Globus pallidus (tissue), 1 donor: ENCODE measurements around the gene EVC.

Source experiments
- DNase-seq: peaks from one replicate; pipeline ENCODE4 v3.0.0-alpha.2; 2015; ENCODE audit warnings: low spot score

EVC gene

DNA sequence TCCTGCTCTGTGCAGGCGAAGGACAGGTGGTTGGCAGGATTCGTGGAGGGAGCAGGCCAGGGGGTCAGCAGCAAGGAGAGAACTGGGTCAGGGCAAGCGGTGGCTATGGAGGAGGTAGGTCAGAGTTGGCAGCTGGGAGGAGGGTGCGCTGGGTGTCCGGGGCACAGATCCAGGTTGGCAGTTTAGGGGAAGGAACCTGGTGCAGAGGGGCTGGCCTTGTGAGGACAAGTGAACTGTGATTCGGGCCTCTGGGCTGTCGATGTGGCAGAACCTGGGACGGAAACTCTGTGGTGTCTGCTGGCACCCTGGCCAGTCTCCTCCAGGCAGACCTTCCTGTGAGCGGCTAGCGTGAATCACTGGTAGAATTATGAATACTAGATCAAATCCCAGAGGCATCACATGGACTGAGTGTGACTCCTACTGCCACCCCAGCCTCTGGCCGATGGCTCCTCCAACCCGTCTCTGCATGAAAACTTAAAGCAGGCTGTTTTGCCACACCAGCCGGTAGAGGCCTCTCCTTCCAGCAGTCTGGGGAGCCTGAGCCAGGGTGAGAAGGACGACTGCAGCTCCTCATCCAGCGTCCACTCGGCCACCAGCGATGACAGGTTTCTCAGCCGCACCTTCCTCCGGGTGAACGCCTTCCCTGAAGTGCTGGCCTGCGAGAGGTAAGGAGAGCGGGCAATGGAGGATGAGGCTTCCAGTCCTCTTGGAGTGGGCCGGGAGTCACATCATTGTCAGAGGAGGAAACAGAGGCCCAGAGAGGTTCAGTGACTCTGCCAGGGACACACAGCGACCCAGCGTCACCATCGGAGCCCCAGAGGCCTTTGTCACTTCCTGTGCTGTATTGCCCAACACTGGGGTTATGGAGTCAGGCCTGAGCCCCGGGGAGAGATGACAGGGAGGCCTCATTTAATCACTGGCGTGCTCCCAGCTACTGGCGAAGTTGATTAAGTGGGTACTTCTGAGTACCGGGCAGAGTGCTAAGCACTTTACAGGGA lies 20.3 kb downstream of the EVC start:
- no peak for DNase-seq

GRCh38 chr4:5732158-5732557 lies 21.2 kb downstream of the EVC start:
- no peak for DNase-seq

DNA sequence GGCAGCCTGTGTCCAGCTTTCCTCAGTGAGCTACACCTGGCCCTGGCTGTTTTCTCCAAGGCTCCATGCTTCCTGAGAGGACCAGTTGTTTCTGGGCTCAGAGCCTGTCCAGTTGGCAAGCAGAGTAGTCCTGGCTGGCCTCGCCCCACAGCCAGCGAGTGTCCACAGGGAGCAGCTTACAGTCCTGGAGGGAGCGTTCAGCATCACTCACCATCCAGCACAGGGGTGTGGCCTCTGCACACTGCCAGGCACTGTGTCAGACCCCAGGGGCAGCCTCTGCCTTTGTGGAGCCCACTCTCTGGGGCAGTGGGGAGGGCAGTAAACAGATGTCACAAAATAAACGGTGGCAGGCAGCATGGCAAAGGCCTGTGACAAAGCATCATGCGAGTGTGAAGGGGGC lies 23.9 kb downstream of the EVC start:
- no peak for DNase-seq

DNA sequence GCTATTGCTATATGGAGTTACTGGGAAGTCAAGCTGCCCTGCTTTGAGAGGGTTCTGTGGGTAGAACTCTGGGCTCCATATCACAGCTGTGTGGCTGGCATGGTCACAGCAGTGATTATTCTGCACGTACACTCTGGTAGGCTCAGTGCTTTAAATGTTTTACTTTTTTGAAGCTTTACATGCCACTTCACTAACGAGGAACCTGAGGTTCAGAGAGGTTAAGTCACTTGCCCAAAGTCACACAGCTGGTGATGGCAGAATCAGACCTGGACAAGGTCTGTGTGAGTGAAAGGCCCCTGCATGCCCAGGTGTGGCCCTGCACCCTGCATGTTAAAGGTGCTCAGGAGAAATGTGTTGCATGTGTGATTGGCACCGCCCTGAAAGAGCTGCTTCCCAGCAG lies 24.5 kb downstream of the EVC start:
- no peak for DNase-seq

- no peak for DNase-seq
Measured at GRCh38 chr4:5738061-5738460, 27.1 kb downstream of the EVC start.

GRCh38 chr4:5742388-5742787 lies 31.4 kb downstream of the EVC start:
- DNase-seq = no peak

DNA sequence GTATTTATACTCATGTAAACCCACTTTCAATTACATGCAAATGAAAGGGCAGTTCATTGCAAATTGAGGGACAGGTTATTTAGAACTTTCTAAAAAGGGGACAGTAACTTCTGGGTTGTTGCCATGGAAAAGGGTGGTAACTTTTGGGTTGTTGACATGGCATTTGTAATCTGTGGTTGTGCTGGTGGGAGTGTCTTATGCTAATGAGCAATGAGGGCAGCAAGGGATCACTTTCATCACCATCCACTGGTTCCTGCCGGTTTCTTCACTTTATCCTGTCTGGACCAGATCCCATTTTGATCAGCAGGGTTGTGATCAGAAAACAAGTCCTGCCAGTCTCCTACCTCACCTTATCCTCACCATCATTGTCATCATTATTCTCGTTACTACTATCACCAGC lies 32.0 kb downstream of the EVC start:
- DNase-seq = no peak

- no peak for DNase-seq
Measured at GRCh38 chr4:5746250-5746649, 35.2 kb downstream of the EVC start.

DNA sequence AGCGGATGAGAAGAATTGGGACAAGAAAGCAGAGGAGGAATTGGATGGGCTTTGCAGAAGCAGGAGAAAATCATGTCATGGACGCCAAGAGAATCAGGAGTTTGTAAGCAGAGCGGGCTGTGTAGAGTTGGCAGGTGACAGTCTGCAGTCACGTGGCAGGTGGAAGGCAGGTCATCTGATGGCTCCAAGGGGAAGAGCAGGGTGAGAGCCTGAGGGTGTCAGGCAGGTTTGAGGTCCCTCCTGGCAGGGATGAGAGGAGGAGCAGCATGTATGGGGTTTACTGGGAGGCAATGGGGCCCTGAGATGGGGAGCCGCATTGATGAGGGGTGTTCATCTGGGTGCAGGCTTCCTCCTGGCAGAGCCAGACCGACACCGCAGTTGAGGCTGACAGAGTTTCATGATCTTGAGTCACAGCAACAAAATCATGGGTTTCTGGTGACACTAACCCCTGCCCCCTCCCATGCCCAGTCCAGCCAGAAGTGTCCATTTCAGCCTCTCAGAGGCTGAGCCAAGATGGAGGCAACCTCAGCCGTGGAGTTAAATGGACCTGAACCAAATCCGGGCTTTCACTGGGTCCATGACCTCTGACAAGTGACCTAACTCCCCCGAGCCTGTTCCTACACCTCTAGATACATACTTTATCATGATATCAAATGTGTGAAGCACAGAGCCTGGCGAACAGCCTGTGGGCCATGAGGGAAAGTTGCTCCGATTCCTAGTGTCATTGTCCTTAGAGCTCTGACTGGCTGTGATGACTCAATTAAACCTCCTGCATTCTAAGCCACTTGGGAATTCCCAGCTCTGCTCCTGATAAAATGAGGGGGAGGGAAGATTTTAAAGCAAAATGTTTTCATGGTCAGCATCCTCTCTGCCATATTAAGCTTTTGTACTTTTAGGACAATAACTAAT lies 36.1 kb downstream of the EVC start:
- no peak for DNase-seq

DNA sequence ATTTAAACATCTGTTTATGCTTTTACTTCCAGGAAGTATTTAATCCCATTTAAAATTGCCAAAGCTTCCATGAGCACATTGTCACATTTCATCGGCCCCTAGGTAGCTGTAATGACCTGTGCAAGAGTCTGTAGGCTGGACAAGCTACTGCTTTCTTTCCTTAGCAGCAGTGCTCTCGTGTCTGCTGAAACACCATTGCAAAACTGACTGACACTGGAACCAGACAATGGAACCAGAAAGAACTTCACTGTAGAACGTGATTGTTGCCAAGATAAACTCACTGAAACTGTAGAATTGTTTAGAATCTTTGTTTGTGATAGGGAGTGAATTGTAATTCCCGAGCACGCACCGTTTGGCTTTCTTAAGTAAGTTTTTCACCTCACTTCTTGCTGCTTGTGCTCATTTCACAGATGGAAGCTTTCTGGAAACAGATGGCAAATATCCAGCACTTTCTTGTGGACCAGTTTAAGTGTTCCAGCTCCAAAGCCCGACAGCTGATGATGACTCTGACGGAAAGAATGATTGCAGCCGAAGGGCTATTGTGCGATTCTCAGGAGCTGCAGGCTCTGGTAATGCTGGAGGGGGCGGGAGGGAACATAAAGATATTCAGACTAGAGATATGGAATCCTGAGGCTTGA lies 36.9 kb downstream of the EVC start:
- no peak for DNase-seq

DNA sequence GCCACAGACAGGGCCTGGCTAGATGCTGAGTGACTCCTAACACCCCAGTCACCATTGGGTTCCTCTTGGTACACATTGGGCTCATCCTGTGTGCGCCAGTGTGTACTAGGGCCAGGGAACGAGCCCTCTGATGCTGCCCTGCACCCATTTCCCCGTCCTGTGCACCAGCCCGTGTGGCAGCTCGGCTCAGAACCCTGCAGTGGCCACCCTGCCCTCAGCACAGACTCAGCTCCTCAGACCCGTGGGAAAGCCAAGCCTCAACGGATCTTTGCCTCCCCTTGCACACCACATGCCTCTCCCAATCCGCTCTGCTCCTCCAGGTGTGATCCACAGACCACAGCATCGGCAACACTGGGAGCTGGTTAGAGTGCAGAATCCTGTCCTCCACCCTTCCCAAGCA lies 38.6 kb downstream of the EVC start:
- DNase-seq = no peak

- DNase-seq = no peak
Measured at GRCh38 chr4:5750052-5750945, 39.3 kb downstream of the EVC start.

DNA sequence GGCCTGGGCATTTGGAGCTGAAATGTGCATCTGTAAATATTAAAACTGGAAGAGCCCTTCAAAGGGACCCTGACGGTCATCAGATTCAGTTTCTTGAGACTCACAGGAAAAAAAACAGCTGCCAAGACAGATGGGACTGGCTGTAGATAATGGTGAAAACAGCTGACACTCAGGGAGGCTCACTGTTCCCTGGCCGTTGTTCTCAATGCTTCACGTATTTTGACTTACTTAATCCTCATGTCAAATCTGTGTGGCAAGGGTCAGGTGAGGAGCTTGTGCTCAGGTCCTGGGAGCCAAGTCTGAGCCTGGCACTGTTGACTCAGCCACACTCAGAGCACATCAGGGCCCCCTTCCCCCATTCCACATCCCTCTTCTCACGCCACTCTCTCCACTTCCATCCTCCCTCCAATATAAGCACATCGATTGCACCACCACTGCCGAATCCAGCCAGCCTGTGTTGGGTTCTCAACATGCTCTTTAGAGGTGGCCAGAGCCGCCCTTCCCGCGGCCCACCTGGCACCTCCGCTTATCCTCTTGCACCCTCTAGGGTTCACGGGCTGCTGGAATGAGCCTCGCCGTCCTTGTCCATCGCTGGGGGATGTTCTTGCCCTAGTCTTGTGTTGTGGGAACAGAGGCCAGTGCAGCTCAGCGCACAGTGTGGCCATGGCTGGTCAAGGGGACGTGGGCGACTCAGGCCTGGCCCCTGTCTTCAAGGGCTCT lies 40.1 kb downstream of the EVC start:
- DNase-seq = no peak

DNA sequence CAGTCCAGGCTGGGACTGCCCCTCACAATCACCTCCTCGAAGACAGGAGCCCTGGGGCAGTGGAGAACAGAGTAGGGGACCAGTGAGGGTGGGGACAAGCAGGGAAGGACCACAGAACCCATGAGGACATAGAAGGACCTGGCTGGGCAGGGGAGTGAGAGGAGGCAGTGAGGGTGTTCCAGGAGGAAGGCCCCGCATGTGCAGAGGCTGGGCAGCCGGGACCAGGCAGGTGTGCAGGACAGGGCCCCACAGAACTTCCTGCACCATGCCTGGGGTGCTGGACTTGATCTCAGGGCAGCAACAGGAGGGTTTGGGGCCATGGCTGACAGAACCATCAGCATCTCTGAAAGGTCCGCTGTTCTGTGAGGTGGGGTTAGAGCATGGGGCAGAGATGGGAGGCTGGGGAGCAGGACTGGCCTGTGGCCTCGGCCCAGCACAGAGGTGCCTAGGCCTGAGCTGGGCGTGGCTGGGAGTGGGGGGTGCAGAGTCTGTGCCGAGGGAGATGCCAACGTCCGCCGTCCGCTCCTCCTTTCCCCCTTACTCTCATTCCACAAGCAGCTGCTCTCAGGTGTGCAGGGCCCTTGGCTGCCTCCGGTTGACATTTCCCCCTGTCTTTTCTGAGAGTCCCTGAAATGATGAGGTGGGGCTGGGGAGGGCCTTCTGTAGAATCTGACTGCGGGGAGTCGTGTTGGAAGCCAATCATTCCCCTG lies 40.8 kb downstream of the EVC start:
- no peak for DNase-seq

GRCh38 chr4:5752376-5753184 lies 41.6 kb downstream of the EVC start:
- DNase-seq = no peak

GRCh38 chr4:5753366-5753765 lies 42.4 kb downstream of the EVC start:
- no peak for DNase-seq

GRCh38 chr4:5753766-5754528 lies 42.9 kb downstream of the EVC start:
- no peak for DNase-seq

DNA sequence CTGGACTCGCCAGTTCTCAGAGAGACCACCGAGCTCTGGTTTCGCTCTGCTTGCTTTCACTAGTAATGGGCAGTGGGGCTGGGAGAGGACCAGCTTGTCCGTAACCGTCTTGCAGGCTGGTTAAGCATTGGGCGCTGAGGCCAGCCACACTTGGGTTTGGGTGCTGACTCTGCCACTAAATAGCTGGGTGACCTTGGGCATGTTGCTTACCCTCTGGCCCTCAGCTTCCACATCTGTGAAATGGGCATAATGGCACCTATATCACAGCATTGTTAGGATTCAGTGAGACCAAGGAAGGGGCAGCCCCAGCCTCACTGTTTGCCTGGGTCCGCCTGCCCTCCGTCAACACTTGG lies 43.5 kb downstream of the EVC start:
- DNase-seq = no peak
